ENCODE data around the gene ELFN1.

- no peak for TF ChIP-seq CTCF (IDR thresholded peaks at IDR 0.05 in 2 of 3, conservative IDR thresholded peaks at IDR 0.05 in 1 of 3; ENCODE audit: control insufficient read depth in 2 of 3, extremely low read depth in 1 of 3, insufficient read depth in 1 of 3, low read depth in 3 of 3, low read length in 3 of 3)
- no peak for TF ChIP-seq YY1 (IDR thresholded peaks at IDR 0.05; ENCODE audit: low read depth, low read length)
- TF ChIP-seq CBX3 (IDR thresholded peaks at IDR 0.05; ENCODE audit: borderline replicate concordance, low read depth), result no peak
- TF ChIP-seq PAX8 (IDR thresholded peaks at IDR 0.05), result no peak
- TF ChIP-seq POLR2AphosphoS5 (IDR thresholded peaks at IDR 0.05; ENCODE audit: low read length), result no peak
- no peak for TF ChIP-seq SRF (IDR thresholded peaks at IDR 0.05; ENCODE audit: low read depth in 2 of 2, low read length in 2 of 2)
Observed at GRCh38 chr7:1640376-1641172, 29.5 kb upstream of the ELFN1 start.

All from GM12878 (cell line).